ENCODE measurements around the gene MRPL12.

DNA sequence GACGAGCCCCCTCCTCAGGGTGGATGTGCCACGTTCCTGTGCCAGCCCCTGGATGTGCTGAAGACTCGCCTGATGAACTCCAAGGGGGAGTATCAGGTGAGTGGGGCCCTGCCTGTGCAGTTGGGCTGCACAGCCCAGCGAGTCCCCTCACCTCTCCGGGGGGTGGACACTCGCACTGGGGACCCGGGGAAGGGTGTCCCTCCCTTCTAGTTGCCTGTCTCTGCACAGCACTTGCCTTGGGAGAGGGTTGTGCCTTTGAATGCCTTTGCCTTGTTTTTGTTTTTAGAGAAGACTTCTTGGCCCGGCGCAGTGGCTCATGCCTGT lies 14.6 kb downstream of the MRPL12 start:
- TF ChIP-seq, protein P1, sequence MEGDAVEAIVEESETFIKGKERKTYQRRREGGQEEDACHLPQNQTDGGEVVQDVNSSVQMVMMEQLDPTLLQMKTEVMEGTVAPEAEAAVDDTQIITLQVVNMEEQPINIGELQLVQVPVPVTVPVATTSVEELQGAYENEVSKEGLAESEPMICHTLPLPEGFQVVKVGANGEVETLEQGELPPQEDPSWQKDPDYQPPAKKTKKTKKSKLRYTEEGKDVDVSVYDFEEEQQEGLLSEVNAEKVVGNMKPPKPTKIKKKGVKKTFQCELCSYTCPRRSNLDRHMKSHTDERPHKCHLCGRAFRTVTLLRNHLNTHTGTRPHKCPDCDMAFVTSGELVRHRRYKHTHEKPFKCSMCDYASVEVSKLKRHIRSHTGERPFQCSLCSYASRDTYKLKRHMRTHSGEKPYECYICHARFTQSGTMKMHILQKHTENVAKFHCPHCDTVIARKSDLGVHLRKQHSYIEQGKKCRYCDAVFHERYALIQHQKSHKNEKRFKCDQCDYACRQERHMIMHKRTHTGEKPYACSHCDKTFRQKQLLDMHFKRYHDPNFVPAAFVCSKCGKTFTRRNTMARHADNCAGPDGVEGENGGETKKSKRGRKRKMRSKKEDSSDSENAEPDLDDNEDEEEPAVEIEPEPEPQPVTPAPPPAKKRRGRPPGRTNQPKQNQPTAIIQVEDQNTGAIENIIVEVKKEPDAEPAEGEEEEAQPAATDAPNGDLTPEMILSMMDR (conservative IDR thresholded peaks at IDR 0.05): no peak
- TF ChIP-seq ZFX (IDR thresholded peaks at IDR 0.05): no peak

All from C4-2B (cell line).